ENCODE data around the gene CIROP. TPM values are rescaled to one million over a fixed set of nuclear protein-coding genes. Genes with fewer than 3 reads are reported as not detected.

CIROP gene
- polyA plus RNA-seq, 6 donors from 2014 or later = not detected

- Mint-ChIP-seq H3K9me3 (no peaks in the 10 kb centered on the region), H3K4me1 (peaks cover 11 to 16% (median 15%) of the 10 kb centered on the region in 3 donors), H3K27ac (peak overlapping the region in 2 of 6 donors; percentile 3 to 90), H3K27me3 (no peaks in the 10 kb centered on the region), H3K36me3 (peaks cover 0 to 15% of the 10 kb centered on the region in 2 donors), H3K4me3 (peak overlapping the region in 1 of 8 donors; percentile 30)
- ATAC-seq (ENCODE audit: low read depth in 2 of 2) (no peak), DNase-seq (no peak)
Observed at GRCh38 chr14:23091294-23092225, 13.2 kb downstream of the CIROP start.

- no peak for DNase-seq
- no peaks in the 10 kb centered on the region for H3K27me3 Mint-ChIP-seq
- ATAC-seq (ENCODE audit: low read depth in 2 of 2) = no peak
- no peak overlapping the region for H3K27ac Mint-ChIP-seq
- H3K36me3 Mint-ChIP-seq = peaks cover 0 to 23% of the 10 kb centered on the region in 2 donors
- H3K4me1 Mint-ChIP-seq = peaks cover 12 to 13% (median 12%) of the 10 kb centered on the region in 3 donors
- H3K4me3 Mint-ChIP-seq = no peak overlapping the region
- no peaks in the 10 kb centered on the region for H3K9me3 Mint-ChIP-seq
Observed at GRCh38 chr14:23090254-23090636, 14.5 kb downstream of the CIROP start.

- peak overlapping the region in 1 of 8 donors; percentile 58 for H3K4me3 Mint-ChIP-seq
- peaks cover 0 to 23% of the 10 kb centered on the region in 2 donors for H3K36me3 Mint-ChIP-seq
- peak overlapping the region in 2 of 6 donors; percentile 3 to 64 for H3K27ac Mint-ChIP-seq
- no peaks in the 10 kb centered on the region for H3K9me3 Mint-ChIP-seq
- no peak for DNase-seq
- H3K4me1 Mint-ChIP-seq = peaks cover 12 to 13% (median 12%) of the 10 kb centered on the region in 3 donors
- H3K27me3 Mint-ChIP-seq = no peaks in the 10 kb centered on the region
- ATAC-seq (ENCODE audit: low read depth in 2 of 2) = no peak
Observed at GRCh38 chr14:23089498-23090253, 15.1 kb downstream of the CIROP start.

GRCh38 chr14:23086565-23086964, 18.2 kb downstream of the CIROP start:
- Mint-ChIP-seq H3K4me1 (peaks cover 6 to 8% (median 8%) of the 10 kb centered on the region in 3 donors), H3K27me3 (no peaks in the 10 kb centered on the region), H3K36me3 (peaks cover 0 to 25% of the 10 kb centered on the region in 2 donors), H3K9me3 (no peaks in the 10 kb centered on the region), H3K27ac (no peak overlapping the region), H3K4me3 (no peak overlapping the region)
- DNase-seq (no peak), ATAC-seq (ENCODE audit: low read depth in 2 of 2) (no peak)

GRCh38 chr14:23085458-23085857, 19.3 kb downstream of the CIROP start:
- Mint-ChIP-seq H3K27me3 (no peaks in the 10 kb centered on the region), H3K4me3 (no peak overlapping the region), H3K36me3 (peaks cover 3 to 36% of the 10 kb centered on the region in 2 donors), H3K9me3 (no peaks in the 10 kb centered on the region), H3K4me1 (peaks cover 6 to 8% (median 6%) of the 10 kb centered on the region in 3 donors), H3K27ac (no peak overlapping the region)
- ATAC-seq (ENCODE audit: low read depth in 2 of 2) = no peak
- no peak for DNase-seq

GRCh38 chr14:23080474-23080873, 24.3 kb downstream of the CIROP start:
- H3K27ac Mint-ChIP-seq = peak overlapping the region in 2 of 6 donors; percentile 29 to 52
- H3K4me1 Mint-ChIP-seq = no peaks in the 10 kb centered on the region
- ATAC-seq (ENCODE audit: low read depth in 2 of 2) = no peak
- H3K27me3 Mint-ChIP-seq = no peaks in the 10 kb centered on the region
- no peaks in the 10 kb centered on the region for H3K9me3 Mint-ChIP-seq
- peaks cover 17 to 27% of the 10 kb centered on the region in 2 donors for H3K36me3 Mint-ChIP-seq
- peak overlapping the region in 1 of 8 donors; percentile 40 for H3K4me3 Mint-ChIP-seq
- DNase-seq = no peak

GRCh38 chr14:23079716-23080115, 25.1 kb downstream of the CIROP start:
- H3K4me1 Mint-ChIP-seq = no peaks in the 10 kb centered on the region
- peaks cover 21 to 26% of the 10 kb centered on the region in 2 donors for H3K36me3 Mint-ChIP-seq
- no peak for DNase-seq
- H3K9me3 Mint-ChIP-seq = no peaks in the 10 kb centered on the region
- no peak for ATAC-seq (ENCODE audit: low read depth in 2 of 2)
- H3K4me3 Mint-ChIP-seq = no peak overlapping the region
- no peaks in the 10 kb centered on the region for H3K27me3 Mint-ChIP-seq
- peak overlapping the region in 2 of 6 donors; percentile 44 to 94 for H3K27ac Mint-ChIP-seq

GRCh38 chr14:23078692-23079116, 26.1 kb downstream of the CIROP start:
- ATAC-seq (ENCODE audit: low read depth in 2 of 2) (no peak), DNase-seq (no peak)
- H3K4me1 Mint-ChIP-seq = no peaks in the 10 kb centered on the region
- H3K36me3 Mint-ChIP-seq = peaks cover 21 to 26% of the 10 kb centered on the region in 2 donors
- peak overlapping the region in 1 of 6 donors; percentile 30 for H3K27ac Mint-ChIP-seq
- H3K9me3 Mint-ChIP-seq = no peaks in the 10 kb centered on the region
- H3K27me3 Mint-ChIP-seq = no peaks in the 10 kb centered on the region
- H3K4me3 Mint-ChIP-seq = peak overlapping the region in 1 of 8 donors; percentile 15

- H3K27ac Mint-ChIP-seq = no peak overlapping the region
- H3K27me3 Mint-ChIP-seq = no peaks in the 10 kb centered on the region
- H3K9me3 Mint-ChIP-seq = no peaks in the 10 kb centered on the region
- peaks cover 21 to 26% of the 10 kb centered on the region in 2 donors for H3K36me3 Mint-ChIP-seq
- H3K4me1 Mint-ChIP-seq = no peaks in the 10 kb centered on the region
- no peak overlapping the region for H3K4me3 Mint-ChIP-seq
- DNase-seq (no peak), ATAC-seq (ENCODE audit: low read depth in 2 of 2) (no peak)
Observed at GRCh38 chr14:23077962-23078361, 26.8 kb downstream of the CIROP start.

GRCh38 chr14:23076785-23077408, 27.9 kb downstream of the CIROP start:
- H3K27me3 Mint-ChIP-seq = no peaks in the 10 kb centered on the region
- no peak overlapping the region for H3K4me3 Mint-ChIP-seq
- no peak overlapping the region for H3K27ac Mint-ChIP-seq
- peaks cover 21 to 29% of the 10 kb centered on the region in 2 donors for H3K36me3 Mint-ChIP-seq
- ATAC-seq (ENCODE audit: low read depth in 2 of 2) = peak; percentile 38 to 71
- DNase-seq = no peak
- peaks cover 4 to 5% (median 4%) of the 10 kb centered on the region in 3 donors for H3K4me1 Mint-ChIP-seq
- no peaks in the 10 kb centered on the region for H3K9me3 Mint-ChIP-seq

- Mint-ChIP-seq H3K27ac (no peak overlapping the region), H3K4me3 (no peak overlapping the region), H3K4me1 (peaks cover 22 to 23% (median 23%) of the 10 kb centered on the region in 3 donors), H3K9me3 (no peaks in the 10 kb centered on the region), H3K27me3 (no peaks in the 10 kb centered on the region), H3K36me3 (peaks cover 12 to 20% of the 10 kb centered on the region in 2 donors)
- DNase-seq (no peak), ATAC-seq (ENCODE audit: low read depth in 2 of 2) (no peak)
Observed at GRCh38 chr14:23074906-23075305, 29.9 kb downstream of the CIROP start.

- no peaks in the 10 kb centered on the region for H3K9me3 Mint-ChIP-seq
- peaks cover 5 to 13% of the 10 kb centered on the region in 2 donors for H3K36me3 Mint-ChIP-seq
- no peaks in the 10 kb centered on the region for H3K27me3 Mint-ChIP-seq
- no peak for ATAC-seq (ENCODE audit: low read depth in 2 of 2)
- DNase-seq = no peak
- peak overlapping the region in 7 of 8 donors; percentile 82 to 98 (median 94) for H3K4me3 Mint-ChIP-seq
- peaks cover 30 to 42% (median 38%) of the 10 kb centered on the region in 3 donors for H3K4me1 Mint-ChIP-seq
- H3K27ac Mint-ChIP-seq = peak overlapping the region in 4 of 6 donors; percentile 93 to 96 (median 94)
Observed at GRCh38 chr14:23071921-23072539, 32.8 kb downstream of the CIROP start.

Measured in naive B cell (primary cell).